Stimulated activated CD8-positive, alpha-beta memory T cell treated with anti-CD3 and anti-CD28 coated beads, Interleukin-15, amount 100 ng/mL, for 24 hours (primary cell): ENCODE measurements around the gene RETREG3.
"Not testable (repeated sequence)": the region's sequence is repeated elsewhere in the genome, so short reads cannot be mapped to it uniquely, and the experiment has no call there.

Source experiments
- DNase-seq: peaks from one replicate; pipeline ENCODE4 v3.0.0-alpha.2; 2020; ENCODE audit warnings: low read depth

Gene RETREG3

DNA sequence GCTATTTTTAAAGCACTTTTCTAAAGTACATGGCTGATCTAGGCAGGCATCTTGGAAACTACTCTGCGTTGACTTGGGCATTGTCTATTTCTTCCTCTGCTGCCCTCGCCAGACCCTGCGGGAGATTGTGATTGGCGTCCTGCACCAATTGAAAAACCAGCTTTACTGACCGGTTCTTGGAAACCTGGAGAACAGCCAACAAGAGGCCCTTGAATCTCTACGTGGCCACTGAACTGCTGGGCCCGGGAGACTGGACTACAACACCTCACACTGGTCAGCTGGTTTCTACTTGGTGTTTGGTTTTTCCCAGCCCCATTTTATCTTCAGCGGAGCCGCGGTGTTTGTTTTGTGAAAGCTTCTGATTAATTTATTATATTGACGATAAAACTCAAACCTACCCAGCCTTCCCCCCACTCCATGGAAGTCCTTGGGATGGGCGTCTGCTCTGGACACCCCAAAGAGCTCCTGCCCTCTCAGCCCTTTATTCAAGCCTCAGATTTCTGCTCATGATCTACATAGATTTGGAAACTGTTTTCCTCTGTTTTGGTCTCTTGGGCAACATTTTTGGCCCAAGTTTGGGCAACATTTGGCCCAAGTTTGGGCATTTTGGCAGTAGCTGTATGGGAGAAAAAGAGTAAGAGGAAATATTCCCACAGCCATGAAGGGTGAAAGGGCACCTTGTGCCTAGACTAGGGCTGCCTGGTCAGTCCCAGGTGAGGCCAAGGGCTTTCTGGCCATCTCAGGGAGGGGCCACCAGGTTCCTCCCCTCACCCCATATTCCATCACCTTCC lies 37.5 kb downstream of the RETREG3 start:
- DNase-seq: no peak

DNA sequence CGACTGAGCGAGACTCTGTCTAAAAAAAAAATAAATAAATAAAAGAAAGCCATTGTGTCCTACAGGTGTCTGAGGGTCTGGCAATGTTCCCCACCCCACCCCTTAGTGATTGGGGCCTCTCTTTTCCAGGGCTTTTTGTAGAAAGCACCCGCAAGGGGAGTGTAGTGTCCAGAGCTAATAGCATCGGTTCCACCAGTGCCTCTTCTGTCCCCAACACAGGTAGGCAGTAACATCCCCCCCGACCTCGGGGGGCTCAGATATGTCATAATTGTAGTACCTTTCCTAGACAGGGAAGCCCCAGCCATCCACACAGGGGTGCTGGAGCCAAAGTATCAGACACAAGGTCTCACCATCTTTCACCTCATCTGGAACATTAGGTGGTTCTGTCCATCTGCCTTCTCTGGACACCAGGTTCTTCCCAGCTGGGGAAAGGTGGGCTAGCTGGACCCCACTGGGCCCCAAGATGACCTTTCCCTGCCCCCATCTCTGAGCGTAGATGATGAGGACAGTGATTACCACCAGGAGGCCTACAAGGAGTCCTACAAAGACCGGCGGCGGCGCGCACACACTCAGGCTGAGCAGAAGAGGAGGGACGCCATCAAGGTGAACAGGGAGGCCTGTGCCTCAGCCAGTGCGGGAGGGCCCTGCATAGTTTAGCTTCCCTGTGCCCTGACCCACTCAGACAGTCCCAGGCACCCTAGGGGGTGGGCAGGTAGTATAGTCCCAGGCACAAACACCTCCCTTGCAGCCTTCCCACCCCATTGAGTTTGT lies 40.6 kb downstream of the RETREG3 start:
- no peak for DNase-seq

DNA sequence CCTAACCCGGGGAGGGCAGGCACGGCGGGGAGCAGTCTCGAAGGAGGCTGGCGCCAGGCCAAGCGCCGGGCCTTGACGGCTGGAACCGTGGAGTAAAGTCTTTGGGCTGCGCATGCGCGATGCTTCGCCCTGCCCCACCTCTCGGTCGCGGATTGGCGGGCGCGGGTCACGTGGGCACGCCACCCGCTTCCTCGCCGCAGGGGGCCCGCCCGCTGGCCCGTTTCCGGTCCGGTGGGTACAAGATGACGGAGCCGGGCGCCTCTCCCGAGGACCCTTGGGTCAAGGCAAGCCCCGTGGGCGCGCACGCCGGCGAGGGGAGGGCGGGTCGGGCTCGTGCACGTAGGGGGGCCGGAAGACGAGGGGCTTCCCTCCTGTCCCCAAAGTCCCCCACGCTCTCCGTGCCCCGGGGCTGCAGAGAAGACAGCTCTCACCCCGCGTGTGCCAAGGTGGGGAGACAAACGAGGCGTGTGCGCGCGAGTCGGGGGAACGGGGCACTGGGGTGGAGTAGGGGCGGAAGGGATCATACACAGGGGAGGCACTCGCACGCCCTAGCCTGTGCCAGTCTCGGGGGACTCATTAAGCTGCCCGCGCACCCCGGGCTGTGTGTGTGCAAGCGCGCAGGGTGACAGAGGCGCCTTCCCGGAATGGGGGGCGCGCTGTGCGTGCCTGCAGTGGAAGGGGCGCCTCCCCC lies 42.1 kb downstream of the RETREG3 start, which contains the start of gene MLX:
MLX (plus strand) TSS at position 218 of the 691 bp plus-strand sequence; CDS start at position 243, 25 bp downstream.
- peak; percentile 83 for DNase-seq

DNA sequence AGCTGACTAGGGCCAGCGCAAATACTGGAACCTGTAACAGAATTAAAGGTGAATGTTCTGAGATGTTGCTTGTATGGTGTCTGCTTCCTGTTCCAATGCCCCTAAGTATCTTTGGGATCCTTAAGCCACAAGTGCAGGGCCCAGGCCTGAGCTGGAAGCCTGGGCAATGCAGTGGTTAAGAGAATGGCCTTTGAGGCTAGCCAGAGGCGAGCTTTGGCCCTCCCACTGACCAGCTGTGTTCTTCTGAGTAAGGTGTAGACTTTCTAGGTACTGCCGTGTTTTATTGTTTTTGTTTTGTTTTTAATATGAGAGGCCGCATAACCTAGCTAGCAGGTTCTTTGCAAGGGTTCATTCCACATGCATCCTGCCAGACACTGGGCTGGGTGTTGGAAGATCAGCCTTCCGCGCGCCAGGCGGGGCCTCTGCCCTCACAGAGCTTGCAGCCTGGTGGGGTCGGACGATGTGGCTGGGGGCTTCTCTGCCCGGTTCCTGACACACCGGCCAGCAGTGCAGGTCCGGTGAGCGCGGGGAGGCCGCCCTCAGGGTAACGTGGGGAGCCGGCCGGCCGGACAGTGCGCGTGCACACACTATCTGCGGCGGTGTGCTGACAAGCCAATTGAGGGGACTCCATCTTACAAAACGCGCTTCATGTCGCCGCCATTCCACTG lies 42.8 kb downstream of the RETREG3 start:
- no peak for DNase-seq

DNA sequence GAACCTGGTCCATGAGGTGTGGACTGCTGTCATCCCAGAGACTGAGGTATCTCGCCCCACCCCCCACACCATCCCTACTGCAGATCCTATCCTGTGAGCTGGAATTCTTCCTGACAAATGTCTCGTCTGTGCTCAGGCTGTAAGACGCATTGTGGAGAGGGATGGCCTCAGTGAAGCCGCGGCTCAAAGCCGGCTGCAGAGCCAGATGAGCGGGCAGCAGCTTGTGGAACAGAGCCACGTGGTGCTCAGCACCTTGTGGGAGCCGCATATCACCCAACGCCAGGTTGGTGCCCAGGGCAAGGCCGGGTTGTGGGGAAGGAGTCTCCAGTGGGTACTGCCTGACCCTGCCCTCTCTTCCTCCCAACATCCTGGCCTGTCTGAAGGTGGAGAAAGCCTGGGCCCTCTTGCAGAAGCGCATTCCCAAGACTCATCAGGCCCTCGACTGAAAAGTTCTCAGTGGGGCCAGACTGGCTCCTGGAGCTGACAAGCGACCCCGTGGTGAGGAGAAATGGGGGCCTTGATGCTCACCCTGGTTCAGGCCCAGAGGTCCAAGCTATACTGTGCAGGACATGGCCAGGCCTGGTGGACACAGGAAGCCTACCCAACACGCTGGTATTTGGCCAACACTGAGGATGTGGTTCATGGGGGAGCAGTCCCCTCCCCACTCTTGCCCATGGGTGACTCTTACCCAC lies 43.5 kb downstream of the RETREG3 start:
- no peak for DNase-seq

DNA sequence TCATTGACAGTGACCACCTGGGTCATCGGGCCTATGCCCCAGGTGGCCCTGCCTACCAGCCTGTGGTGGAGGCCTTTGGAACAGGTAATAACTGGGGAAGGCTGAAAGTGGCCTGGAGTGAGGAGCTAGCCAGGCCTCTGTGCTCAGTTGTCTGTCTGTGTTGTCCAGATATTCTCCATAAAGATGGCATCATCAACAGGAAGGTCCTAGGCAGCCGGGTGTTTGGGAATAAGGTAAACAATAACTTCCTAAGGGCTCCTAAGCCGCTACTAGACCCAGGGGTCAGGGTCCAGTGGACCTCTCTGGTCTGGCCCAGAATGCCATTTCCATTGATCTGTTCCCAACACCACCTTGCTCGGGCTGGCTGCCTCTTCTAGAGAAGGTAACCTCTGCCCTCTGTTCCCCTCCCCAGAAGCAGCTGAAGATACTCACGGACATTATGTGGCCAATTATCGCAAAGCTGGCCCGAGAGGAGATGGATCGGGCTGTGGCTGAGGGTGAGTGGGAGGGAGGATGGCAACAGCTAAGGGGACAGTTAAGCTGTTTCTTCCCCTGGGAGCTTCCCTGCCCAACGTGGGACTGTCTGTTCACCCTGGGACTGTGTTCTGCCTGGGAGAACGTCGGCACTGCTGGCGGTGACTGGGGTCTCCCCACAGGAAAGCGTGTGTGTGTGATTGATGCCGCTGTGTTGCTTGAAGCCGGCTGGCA lies 44.2 kb downstream of the RETREG3 start:
- no peak for DNase-seq

DNA sequence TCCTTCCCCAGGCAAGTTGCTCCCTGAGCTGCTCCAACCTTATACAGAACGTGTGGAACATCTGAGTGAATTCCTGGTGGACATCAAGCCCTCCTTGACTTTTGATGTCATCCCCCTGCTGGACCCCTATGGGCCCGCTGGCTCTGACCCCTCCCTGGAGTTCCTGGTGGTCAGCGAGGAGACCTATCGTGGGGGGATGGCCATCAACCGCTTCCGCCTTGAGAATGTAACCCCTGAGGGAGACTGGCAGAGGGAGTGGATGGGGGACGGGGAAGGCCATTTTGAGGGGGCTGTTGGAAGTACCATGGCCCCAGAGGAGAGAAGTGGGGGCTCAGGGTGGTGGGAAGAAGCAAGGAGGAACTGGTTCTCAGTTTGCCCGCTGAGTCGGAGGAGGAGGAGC lies 45.2 kb downstream of the RETREG3 start:
- no peak for DNase-seq

DNA sequence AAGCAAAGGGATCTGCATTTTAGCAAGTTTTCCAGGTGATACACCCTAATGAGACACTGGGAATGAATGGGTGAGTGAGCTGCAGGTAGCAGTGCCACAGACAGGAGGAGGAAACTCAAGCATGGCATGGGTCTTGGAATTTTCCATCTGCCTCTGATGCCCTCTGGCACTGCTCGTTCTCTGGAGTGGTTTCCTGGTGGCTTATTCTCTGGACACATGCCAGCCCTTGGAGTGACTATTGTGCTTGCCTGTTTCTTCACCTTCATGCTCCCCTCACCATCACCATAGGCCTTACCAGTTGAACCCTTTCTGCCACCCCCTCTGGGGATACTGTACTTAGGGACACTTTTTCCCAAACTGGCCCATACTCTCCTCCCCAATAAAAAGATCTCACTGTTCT lies 45.6 kb downstream of the RETREG3 start:
- no peak for DNase-seq

DNA sequence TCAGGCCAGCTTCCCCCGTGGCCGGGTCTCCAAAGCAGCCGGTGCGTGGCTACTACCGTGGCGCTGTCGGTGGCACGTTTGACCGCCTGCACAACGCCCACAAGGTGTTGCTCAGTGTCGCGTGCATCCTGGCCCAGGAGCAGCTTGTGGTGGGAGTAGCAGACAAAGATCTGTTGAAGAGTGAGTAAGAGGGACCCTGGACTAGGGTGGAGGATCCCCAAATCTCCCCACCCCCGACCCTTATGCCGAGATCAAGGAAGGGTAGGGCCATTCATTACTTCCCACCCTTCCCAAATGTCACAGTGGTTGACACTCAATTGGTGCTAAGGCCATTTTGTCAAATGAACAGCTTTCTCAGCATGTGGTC lies 46.0 kb downstream of the RETREG3 start:
- no peak for DNase-seq

DNA sequence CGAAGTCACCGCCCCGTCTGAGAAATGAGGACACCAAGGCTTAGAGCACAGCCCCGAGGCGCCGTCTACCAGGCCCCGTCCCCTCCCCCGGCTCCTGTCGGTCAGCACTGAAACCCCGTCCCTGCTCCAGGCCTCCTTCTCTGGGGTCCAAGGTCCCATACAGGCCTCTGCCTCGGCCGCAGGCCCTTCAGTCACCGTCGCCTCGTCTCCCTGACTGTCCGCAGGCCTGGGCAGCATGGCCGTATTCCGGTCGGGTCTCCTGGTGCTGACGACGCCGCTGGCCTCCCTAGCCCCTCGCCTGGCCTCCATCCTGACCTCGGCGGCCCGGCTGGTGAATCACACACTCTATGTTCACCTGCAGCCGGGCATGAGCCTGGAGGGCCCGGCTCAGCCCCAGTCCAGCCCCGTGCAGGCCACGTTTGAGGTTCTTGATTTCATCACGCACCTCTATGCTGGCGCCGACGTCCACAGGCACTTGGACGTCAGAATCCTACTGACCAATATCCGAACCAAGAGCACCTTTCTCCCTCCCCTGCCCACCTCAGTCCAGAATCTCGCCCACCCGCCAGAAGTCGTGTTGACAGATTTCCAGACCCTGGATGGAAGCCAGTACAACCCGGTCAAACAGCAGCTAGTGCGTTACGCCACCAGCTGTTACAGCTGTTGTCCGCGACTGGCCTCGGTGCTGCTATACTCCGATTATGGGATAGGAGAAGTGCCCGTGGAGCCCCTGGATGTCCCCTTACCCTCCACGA lies 46.6 kb downstream of the RETREG3 start:
- no peak for DNase-seq

DNA sequence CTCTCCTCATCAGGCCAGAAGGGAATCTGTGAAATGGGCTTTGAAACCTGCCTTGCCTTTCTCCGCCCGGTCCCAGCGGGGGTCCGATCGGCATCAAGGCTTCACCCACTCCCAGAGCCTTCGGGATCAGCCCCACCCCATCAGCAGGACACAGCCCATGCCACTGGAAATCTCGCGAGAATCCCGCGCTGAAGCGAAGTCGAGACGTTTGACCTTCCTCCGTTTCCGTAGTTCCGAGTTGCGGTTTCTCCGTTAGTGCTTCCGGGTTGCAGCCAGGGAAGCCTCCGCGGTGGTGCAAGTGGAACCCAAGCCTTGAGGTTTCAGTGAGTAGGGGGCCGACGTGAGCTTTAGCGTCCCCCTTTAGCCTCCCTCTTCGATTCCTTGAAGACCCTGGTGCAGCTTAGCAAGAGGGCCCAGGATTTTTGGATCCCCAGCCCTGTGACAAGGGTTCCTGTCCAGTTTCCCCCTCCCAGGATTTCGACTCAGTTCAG lies 47.2 kb downstream of the RETREG3 start, which contains the start of gene COASY:
COASY (plus strand) TSS at position 252 of the 491 bp plus-strand sequence. CDS start 475 bp downstream, outside the sequence.
- DNase-seq: peak; percentile 80

DNA sequence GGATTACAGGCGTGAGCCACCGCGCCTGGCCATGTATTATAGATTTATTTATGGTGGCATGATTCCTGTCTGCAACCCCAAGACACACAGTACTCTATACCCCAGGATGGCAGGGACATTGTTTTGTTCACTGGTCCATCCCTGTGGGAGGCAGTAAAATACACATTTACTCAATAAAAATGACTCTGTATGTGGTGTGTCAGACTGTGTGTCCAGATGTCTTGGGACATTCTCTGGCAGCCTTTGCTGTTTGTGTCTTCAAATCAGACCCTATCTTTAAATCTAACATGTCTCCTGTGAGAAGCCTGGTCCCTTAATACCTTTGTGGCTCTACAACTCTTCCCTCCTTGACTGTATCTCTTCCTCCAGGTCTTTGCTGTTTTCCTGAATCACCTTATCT lies 48.9 kb downstream of the RETREG3 start:
- no peak for DNase-seq

DNA sequence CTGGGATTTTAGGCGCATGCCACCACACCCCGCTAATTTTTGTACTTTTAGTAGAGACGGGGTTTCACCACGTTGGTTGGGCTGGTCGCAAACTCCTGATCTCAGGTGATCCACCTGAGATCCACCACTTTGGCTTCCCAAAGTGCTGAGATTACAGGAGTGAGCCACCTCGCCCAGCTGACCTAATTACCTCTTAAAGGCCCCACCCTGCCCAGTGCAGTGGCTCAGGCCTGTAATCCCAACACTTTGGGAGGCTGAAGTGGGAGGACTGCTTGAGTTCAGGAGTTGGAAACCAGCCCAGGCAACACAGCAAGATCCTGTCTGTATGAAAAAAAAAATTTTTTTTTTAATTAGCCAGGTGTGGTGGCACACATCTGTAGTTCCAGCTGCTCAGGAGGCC lies 50.1 kb downstream of the RETREG3 start:
- no peak for DNase-seq

DNA sequence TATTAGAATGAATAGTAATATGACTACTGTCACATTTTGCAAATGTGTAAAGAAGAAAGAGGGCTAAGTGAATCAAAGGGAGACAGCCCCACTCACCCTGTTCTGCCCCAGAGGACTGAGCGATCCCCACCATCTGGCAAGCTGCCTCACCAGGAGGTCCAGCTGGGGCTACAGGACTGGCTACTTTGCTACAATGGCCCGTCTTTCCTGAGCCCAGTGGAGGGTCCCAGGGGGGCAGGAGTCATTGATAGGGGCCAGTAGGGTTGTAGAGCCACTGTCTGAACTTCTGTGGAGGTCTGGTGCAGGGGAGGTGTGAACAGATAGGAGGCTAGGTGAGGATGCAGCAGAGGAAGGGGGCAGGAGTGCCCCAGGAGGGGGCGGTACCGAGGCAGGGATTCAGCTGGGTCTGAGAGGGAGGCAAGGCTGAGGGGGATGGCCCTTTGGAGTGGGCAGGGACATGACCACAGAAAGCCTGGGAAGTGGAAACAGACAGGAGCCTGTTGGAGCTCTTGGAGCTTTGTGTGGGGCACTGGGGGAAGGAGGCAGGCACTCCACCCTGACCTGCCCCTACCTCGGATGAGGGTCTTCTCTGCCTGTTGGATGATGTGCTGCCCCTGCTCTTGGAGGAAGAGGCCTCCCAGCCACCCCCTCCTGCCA lies 53.1 kb downstream of the RETREG3 start:
- not testable (repeated sequence) for DNase-seq

DNA sequence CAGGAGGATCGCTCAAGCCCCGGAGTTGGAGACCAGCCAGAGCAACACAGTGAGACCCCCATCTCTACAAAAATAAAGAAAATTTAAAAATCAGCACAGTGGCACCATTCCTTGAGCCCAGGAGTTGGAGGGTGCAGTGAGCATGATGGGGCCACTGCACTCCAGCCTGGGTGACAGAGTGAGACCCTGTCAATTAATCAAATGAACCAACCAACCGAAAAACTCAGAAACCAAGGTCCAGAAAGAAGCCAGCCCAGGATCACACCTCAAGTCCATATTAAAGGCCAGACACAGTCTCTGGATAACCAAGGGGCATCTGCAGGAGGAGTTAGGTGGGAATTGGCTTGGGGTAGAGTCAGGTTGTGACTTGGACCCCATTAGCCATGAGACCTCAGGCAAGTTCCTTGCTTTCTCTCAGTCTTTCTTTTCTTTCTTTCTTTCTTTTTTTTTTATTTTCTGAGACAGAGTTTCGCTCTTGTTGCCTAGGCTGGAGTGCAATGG lies 54.0 kb downstream of the RETREG3 start:
- DNase-seq: no peak

DNA sequence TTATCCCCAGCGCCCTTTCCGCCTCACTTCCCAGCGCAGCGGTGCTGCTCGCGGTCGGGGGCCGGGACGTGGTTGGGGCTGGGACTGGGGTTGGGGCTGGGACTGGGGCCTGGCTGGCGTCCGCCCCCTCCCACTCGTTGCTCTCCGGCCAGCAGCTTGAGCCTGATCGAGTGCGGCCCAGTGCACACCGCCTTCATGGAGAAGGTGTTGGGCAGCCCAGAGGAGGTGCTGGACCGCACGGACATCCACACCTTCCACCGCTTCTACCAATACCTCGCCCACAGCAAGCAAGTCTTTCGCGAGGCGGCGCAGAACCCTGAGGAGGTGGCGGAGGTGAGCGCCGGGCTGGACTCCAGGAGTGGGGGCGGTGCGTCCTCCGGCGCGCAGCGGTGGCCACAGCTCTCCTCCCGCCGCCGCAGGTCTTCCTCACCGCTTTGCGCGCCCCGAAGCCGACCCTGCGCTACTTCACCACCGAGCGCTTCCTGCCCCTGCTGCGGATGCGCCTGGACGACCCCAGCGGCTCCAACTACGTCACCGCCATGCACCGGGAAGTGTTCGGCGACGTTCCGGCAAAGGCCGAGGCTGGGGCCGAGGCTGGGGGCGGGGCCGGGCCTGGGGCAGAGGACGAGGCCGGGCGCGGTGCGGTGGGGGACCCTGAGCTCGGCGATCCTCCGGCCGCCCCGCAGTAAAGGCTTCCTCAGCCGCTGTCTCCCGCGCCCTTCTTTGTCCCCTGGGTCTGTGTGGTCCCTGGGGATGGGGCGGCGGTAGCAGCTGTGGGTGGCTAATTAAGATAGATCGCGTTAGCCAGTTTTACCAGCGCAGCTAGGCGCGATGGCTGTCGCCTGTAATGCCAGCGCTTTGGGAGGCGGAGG lies 54.7 kb downstream of the RETREG3 start:
- DNase-seq: peak; percentile 55

DNA sequence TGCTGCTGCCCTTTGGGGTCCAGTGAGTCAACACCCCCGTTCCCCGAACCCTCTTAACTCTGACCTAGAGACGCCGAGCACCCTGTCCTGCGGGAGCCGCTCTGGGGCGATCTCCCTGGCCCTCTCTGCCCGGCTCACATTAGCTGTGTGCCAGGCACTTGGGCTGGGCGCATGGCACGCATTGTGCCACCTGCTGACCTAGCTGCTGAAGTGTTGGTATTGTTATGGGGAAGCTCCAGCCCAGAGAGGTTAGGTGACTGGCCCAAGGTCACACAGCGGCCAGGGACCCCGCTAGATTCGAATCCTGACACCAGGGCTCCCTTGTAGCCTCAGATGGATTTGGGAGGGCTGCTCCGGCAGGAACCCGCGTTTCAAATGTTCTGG lies 55.3 kb downstream of the RETREG3 start:
- no peak for DNase-seq

DNA sequence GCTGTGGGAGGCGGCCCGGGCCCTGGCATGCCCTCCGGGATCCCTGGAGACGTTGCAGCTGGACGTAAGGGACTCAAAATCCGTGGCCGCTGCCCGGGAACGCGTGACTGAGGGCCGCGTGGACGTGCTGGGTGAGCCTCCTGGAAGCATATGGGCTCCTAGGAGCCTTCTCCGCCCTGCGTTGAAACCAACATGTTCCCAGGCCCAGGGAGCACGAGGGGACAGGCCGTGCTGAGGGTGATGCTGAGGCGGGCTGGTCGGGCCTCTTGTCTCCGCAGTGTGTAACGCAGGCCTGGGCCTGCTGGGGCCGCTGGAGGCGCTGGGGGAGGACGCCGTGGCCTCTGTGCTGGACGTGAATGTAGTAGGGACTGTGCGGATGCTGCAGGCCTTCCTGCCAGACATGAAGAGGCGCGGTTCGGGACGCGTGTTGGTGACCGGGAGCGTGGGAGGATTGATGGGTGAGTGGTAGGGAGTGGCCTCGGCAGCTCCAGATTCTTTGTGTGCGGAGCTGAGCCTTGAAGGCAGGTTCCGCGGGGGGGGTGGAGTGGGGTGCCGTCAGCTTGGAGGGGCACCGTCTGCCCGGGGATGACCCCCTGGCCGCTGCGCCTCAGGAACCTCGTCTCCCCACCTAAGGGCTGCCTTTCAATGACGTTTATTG lies 55.9 kb downstream of the RETREG3 start:
- DNase-seq: no peak
